Ishikawa (cell line): ENCODE results near the gene ARHGEF25.

Experiments
- CEBPB ChIP-seq: IDR thresholded peaks from 2 replicates; pipeline ENCODE4 v1.6.1; 2012
- CREB1 ChIP-seq: IDR thresholded peaks from 2 replicates; pipeline ENCODE4 v1.6.1; 2012; ENCODE audit warnings: low read depth
- EGR1 ChIP-seq: IDR thresholded peaks from 2 replicates; pipeline ENCODE4 v1.6.1; 2012
- EP300 ChIP-seq: IDR thresholded peaks from 2 replicates; pipeline ENCODE4 v1.6.1; 2012; ENCODE audit warnings: borderline replicate concordance
- NFIC ChIP-seq: IDR thresholded peaks from 2 replicates; pipeline ENCODE4 v1.6.1; 2012
- RAD21 ChIP-seq: IDR thresholded peaks from 2 replicates; pipeline ENCODE4 v1.6.1; 2012; ENCODE audit warnings: low read depth
- TAF1 ChIP-seq: IDR thresholded peaks from 2 replicates; pipeline ENCODE4 v1.6.1; 2012; ENCODE audit warnings: low read depth, mild to moderate bottlenecking
- TCF12 ChIP-seq: IDR thresholded peaks from 2 replicates; pipeline ENCODE4 v1.6.1; 2012; ENCODE audit warnings: low read depth
- ZBTB7A ChIP-seq: IDR thresholded peaks from 2 replicates; pipeline ENCODE4 v1.6.1; 2012; ENCODE audit warnings: low read depth
- TF ChIP-seq, protein P1 (sequence below): IDR thresholded peaks from 2 replicates; pipeline ENCODE4 v1.6.1; 2012; ENCODE audit warnings: low read depth, mild to moderate bottlenecking

DNA sequence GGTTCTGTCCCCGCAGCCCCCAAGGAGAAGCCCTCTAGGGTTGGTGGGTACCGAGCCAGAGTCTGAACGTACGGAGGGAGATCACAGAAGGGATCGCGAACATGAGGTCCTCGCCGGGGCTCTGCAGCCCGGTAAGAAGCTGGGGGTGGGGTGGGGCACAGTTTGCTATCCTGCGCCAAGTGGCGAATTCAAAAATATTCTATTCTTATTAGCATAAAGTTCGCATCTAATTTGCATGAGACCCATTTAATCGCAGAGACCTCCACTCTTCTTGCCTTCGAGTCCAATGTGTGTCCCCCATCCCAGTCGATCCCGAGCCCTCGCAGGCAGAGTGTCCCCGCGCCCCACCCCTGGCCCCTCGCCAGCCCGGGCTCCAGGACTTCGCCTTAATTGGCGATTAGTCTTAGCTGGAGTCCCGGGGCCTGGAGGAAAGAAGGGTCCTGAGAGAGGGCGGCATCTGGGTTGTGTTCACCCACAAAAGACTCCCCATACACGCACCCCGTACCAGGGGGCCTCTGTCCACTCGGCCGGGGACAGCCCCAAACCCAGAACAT is 604 bp upstream of the ARHGEF25 start:
- TF ChIP-seq TAF1: no peak; the same call in 1 of the 2 replicates
- no peak for TF ChIP-seq CEBPB
- no peak for TF ChIP-seq EGR1
- no peak for TF ChIP-seq TCF12
- no peak for TF ChIP-seq CREB1
- no peak for TF ChIP-seq RAD21
- no peak for TF ChIP-seq EP300
- no peak for TF ChIP-seq ZBTB7A
- TF ChIP-seq NFIC: no peak
- TF ChIP-seq, protein P1, sequence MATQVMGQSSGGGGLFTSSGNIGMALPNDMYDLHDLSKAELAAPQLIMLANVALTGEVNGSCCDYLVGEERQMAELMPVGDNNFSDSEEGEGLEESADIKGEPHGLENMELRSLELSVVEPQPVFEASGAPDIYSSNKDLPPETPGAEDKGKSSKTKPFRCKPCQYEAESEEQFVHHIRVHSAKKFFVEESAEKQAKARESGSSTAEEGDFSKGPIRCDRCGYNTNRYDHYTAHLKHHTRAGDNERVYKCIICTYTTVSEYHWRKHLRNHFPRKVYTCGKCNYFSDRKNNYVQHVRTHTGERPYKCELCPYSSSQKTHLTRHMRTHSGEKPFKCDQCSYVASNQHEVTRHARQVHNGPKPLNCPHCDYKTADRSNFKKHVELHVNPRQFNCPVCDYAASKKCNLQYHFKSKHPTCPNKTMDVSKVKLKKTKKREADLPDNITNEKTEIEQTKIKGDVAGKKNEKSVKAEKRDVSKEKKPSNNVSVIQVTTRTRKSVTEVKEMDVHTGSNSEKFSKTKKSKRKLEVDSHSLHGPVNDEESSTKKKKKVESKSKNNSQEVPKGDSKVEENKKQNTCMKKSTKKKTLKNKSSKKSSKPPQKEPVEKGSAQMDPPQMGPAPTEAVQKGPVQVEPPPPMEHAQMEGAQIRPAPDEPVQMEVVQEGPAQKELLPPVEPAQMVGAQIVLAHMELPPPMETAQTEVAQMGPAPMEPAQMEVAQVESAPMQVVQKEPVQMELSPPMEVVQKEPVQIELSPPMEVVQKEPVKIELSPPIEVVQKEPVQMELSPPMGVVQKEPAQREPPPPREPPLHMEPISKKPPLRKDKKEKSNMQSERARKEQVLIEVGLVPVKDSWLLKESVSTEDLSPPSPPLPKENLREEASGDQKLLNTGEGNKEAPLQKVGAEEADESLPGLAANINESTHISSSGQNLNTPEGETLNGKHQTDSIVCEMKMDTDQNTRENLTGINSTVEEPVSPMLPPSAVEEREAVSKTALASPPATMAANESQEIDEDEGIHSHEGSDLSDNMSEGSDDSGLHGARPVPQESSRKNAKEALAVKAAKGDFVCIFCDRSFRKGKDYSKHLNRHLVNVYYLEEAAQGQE: no peak
